K562 (cell line): ENCODE measurements around the gene PRKACA. TPM values are rescaled to one million over a fixed set of nuclear protein-coding genes. Genes with fewer than 3 reads are reported as not detected.

Source experiments
- HDAC6 ChIP-seq: IDR thresholded peaks from 2 replicates; pipeline ENCODE4 v1.6.1; 2012; ENCODE audit warnings: low read depth, mild to moderate bottlenecking, control low read depth, inconsistent platforms, low read length, moderate library complexity
- KAT2B ChIP-seq: IDR thresholded peaks from one replicate; pipeline ENCODE4 v1.6.1; 2012; ENCODE audit warnings: low read depth, mild to moderate bottlenecking, control low read depth, inconsistent platforms, low read length, moderate library complexity
- MTF1 ChIP-seq: fragments of 250-450 bp; sonication (Bioruptor Pico); IDR thresholded peaks from 2 replicates; pipeline ENCODE4 v1.9.0; 2021; ENCODE audit warnings: moderate library complexity, mild to moderate bottlenecking, inconsistent platforms, borderline replicate concordance
- STAG1 ChIP-seq: sonication (generic); formaldehyde crosslinking; IDR thresholded peaks from 2 replicates; pipeline ENCODE4 v1.5.0; 2020; ENCODE audit warnings: missing genetic modification reagents, borderline replicate concordance
- polyA plus RNA-seq, 8 experiments: library from polyadenylated mRNA; depleted of rRNA in 4 of 8; stranded (reverse) in 5 of 8; unstranded in 3 of 8; fragments of >200 nt; fragmentation: Nextera tagmentation in 2 of 8; fragmentation: Illumina TruSeq in 1 of 8; extraction: Ambion mirVana in 2 of 8; extraction: Trizol in 1 of 8; gene quantifications; 2 replicates each; pipeline versions ENCODE4 v1.2.1 to v1.2.3, GENCODE V29; 2011 to 2014; ENCODE audit warnings: inconsistent platforms in 1 of 8, missing spikeins in 1 of 8
- total RNA-seq, 7 experiments: library from RNA; depleted of rRNA in 6 of 7; stranded (reverse); fragments of >200 nt in 6 of 7; fragmentation: Illumina TruSeq in 2 of 7; extraction: Trizol in 2 of 7; gene quantifications; 2 replicates each; pipeline versions ENCODE4 v1.2.1 to v1.2.3, GENCODE V29; 2011 to 2021; ENCODE audit warnings: low replicate concordance in 1 of 7
- TF ChIP-seq, protein P1 (sequence below), 2 experiments: fragments of 450-650 bp; IDR thresholded peaks; 2 replicates each; pipeline ENCODE4 v1.6.1; 2018; ENCODE audit warnings: mild to moderate bottlenecking in 2 of 2, low read depth in 1 of 2; ENCODE audit not compliant: partially characterized antibody in 2 of 2
- TF ChIP-seq, protein P2 (sequence below), 2 experiments: fragments of 450-650 bp; IDR thresholded peaks; 2 replicates each; pipeline ENCODE4 v1.6.1; 2016; ENCODE audit warnings: mild to moderate bottlenecking in 2 of 2, borderline replicate concordance in 1 of 2, low read depth in 1 of 2, moderate library complexity in 1 of 2
- TF ChIP-seq, protein P3 (sequence below): sonication (generic); formaldehyde crosslinking; IDR thresholded peaks from 2 replicates; pipeline ENCODE4 v1.8.0; 2022; ENCODE audit warnings: missing genetic modification reagents, mild to moderate bottlenecking, borderline replicate concordance
- TF ChIP-seq, protein P4 (sequence below): fragments of 450-650 bp; formaldehyde crosslinking; IDR thresholded peaks from 2 replicates; pipeline ENCODE4 v1.4.0; 2020; ENCODE audit warnings: mild to moderate bottlenecking, moderate library complexity

Gene PRKACA
- total and polyA plus RNA-seq, 9 of the 15 experiments (the other 6 are each of a cell fraction or from before 2014, with no cell fraction given): 1.2 to 63.1 (median 13.0) TPM

DNA sequence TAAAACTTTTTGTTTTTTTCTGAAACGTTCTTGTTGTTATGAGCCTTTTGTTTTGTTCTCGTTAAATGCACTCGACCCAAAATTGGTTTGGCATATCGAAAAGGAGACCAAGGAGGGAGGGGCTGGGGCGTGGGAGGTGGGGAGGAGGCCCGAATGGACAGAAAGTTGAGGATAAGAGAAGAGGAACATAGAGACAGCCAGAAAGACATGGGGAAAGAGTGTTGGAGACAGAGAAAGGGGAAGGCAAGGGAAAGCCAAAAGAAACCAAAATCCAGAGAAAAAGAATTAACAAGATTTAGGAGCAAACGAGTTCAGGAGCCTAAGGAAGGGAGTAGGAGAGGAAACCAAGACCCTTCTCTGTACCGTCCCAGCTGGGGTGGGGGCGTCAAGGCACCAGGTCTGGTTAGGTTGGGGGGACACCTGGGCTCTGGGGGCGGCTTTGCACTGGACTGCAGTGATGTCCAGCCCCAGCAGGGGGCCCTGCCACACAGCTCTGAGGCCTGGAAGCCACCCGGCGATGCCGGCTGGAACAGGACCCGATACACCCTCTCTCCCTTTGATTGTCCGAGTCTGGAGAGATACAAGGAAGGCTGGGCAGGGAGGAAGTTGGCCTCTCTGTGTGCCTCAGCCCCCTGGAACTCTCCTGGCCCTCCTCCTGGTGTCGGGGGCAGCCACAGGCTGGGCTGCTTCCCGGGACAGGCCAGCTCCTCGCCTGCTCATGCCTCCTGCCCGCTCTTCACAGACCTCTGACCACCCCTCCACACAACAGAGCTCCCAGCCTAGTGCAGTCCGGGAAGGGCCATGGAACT lies 30.4 kb upstream of the PRKACA start (continued):
- TF ChIP-seq, protein P1, sequence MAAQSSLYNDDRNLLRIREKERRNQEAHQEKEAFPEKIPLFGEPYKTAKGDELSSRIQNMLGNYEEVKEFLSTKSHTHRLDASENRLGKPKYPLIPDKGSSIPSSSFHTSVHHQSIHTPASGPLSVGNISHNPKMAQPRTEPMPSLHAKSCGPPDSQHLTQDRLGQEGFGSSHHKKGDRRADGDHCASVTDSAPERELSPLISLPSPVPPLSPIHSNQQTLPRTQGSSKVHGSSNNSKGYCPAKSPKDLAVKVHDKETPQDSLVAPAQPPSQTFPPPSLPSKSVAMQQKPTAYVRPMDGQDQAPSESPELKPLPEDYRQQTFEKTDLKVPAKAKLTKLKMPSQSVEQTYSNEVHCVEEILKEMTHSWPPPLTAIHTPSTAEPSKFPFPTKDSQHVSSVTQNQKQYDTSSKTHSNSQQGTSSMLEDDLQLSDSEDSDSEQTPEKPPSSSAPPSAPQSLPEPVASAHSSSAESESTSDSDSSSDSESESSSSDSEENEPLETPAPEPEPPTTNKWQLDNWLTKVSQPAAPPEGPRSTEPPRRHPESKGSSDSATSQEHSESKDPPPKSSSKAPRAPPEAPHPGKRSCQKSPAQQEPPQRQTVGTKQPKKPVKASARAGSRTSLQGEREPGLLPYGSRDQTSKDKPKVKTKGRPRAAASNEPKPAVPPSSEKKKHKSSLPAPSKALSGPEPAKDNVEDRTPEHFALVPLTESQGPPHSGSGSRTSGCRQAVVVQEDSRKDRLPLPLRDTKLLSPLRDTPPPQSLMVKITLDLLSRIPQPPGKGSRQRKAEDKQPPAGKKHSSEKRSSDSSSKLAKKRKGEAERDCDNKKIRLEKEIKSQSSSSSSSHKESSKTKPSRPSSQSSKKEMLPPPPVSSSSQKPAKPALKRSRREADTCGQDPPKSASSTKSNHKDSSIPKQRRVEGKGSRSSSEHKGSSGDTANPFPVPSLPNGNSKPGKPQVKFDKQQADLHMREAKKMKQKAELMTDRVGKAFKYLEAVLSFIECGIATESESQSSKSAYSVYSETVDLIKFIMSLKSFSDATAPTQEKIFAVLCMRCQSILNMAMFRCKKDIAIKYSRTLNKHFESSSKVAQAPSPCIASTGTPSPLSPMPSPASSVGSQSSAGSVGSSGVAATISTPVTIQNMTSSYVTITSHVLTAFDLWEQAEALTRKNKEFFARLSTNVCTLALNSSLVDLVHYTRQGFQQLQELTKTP (IDR thresholded peaks at IDR 0.05; ENCODE audit: low read depth in 1 of 2, partially characterized antibody in 2 of 2): no peak
- no peak for TF ChIP-seq KAT2B
- no peak for TF ChIP-seq MTF1 (CRISPR knock-in tag)
- TF ChIP-seq, protein P2, sequence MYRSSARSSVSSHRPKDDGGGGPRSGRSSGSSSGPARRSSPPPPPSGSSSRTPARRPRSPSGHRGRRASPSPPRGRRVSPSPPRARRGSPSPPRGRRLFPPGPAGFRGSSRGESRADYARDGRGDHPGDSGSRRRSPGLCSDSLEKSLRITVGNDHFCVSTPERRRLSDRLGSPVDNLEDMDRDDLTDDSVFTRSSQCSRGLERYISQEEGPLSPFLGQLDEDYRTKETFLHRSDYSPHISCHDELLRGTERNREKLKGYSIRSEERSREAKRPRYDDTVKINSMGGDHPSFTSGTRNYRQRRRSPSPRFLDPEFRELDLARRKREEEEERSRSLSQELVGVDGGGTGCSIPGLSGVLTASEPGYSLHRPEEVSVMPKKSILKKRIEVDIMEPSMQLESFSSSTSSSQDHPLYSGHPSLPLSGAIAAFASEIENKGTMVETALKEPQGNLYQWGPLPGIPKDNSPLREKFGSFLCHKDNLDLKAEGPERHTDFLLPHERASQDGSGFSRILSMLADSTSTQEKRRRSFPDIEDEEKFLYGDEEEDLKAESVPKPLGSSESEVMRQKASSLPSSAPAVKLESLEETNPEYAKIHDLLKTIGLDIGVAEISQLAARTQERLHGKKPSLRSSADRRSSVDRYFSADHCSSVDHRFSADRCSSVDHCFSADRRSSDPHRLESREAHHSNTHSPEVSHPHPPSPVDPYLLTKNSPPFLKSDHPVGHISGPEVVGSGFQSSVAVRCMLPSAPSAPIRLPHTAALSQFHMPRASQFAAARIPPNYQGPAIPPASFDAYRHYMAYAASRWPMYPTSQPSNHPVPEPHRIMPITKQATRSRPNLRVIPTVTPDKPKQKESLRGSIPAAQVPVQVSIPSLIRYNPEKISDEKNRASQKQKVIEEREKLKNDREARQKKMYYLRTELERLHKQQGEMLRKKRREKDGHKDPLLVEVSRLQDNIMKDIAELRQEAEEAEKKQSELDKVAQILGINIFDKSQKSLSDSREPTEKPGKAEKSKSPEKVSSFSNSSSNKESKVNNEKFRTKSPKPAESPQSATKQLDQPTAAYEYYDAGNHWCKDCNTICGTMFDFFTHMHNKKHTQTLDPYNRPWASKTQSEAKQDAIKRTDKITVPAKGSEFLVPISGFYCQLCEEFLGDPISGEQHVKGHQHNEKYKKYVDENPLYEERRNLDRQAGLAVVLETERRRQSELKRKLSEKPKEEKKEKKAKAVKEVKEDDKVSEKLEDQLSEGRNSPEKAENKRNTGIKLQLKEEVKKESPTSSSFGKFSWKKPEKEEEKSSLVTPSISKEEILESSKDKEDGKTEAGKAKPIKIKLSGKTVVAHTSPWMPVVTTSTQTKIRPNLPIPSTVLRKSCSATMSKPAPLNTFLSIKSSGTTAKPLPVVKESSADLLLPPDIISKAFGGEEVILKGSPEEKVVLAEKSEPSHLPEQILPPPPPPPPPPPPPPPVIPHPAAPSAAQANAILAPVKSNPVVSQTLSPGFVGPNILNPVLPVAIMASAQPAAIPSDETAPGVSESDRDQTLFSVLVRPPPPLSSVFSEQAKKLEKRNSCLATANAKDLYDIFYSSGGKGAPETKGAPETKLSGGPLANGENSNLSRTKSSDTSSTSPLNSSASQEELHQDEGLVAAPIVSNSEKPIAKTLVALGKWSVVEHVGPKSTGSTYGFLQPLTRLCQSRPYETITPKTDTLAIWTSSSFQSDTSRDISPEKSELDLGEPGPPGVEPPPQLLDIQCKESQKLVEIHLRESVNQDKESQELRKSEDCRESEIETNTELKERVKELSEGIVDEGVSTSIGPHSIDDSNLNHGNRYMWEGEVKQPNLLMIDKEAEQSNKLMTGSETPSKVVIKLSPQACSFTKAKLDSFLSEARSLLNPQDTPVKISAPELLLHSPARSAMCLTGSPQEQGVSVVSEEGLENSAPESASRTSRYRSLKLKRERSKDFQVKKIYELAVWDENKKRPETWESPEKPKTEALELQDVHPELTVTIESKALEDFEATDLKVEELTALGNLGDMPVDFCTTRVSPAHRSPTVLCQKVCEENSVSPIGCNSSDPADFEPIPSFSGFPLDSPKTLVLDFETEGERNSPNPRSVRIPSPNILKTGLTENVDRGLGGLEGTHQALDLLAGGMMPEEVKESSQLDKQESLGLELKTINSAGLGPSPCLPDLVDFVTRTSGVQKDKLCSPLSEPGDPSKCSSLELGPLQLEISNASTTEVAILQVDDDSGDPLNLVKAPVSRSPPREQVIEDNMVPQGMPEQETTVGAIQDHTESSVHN (IDR thresholded peaks at IDR 0.05; ENCODE audit: borderline replicate concordance in 1 of 2, low read depth in 1 of 2): no peak
- TF ChIP-seq HDAC6: no peak
- TF ChIP-seq, protein P3, sequence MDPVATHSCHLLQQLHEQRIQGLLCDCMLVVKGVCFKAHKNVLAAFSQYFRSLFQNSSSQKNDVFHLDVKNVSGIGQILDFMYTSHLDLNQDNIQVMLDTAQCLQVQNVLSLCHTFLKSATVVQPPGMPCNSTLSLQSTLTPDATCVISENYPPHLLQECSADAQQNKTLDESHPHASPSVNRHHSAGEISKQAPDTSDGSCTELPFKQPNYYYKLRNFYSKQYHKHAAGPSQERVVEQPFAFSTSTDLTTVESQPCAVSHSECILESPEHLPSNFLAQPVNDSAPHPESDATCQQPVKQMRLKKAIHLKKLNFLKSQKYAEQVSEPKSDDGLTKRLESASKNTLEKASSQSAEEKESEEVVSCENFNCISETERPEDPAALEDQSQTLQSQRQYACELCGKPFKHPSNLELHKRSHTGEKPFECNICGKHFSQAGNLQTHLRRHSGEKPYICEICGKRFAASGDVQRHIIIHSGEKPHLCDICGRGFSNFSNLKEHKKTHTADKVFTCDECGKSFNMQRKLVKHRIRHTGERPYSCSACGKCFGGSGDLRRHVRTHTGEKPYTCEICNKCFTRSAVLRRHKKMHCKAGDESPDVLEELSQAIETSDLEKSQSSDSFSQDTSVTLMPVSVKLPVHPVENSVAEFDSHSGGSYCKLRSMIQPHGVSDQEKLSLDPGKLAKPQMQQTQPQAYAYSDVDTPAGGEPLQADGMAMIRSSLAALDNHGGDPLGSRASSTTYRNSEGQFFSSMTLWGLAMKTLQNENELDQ: 0 out of 2 replicates have a peak, but pooled peaks have one; percentile 68
- TF ChIP-seq, protein P4, sequence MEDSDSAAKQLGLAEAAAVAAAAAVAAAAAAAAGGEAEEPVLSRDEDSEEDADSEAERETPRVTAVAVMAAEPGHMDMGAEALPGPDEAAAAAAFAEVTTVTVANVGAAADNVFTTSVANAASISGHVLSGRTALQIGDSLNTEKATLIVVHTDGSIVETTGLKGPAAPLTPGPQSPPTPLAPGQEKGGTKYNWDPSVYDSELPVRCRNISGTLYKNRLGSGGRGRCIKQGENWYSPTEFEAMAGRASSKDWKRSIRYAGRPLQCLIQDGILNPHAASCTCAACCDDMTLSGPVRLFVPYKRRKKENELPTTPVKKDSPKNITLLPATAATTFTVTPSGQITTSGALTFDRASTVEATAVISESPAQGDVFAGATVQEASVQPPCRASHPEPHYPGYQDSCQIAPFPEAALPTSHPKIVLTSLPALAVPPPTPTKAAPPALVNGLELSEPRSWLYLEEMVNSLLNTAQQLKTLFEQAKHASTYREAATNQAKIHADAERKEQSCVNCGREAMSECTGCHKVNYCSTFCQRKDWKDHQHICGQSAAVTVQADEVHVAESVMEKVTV: no peak
- TF ChIP-seq STAG1 (CRISPR knock-in tag): peak; percentile 68; the same call in 1 of the 2 replicates
